ENCODE results near the gene GAGE12H.
"Not testable (repeated sequence)": the region's sequence is repeated elsewhere in the genome, so short reads cannot be mapped to it uniquely, and the experiment has no call there.

- TF ChIP-seq CTCF, POLR2A (IDR thresholded peaks at IDR 0.05): not testable (repeated sequence)
These were observed 19.2 kb upstream of the GAGE12H start, which contains the start of gene GAGE12F for GRCh38 chrX:49560542-49560941.

Measured in testis (tissue), 2 donors.